MM.1S (cell line): ENCODE results near the gene LDLRAP1.

Experiments used
- DNase-seq: peaks from one replicate; pipeline ENCODE4 v3.0.0-alpha.2; 2015
- H2AFZ ChIP-seq: fragments of 300-600 bp; sonication (generic); 2 replicates; pipeline ENCODE4 v1.6.0; 2016; ENCODE audit warnings: antibody characterized with exemption, low read length
- H3F3A ChIP-seq: fragments of 300-600 bp; sonication (generic); 2 replicates; pipeline ENCODE4 v1.6.1; 2016; ENCODE audit warnings: mild to moderate bottlenecking, antibody characterized with exemption, low read length, moderate library complexity, mixed read lengths; ENCODE audit not compliant: insufficient read depth
- H3K27ac ChIP-seq: fragments of 300-600 bp; sonication (generic); 2 replicates; pipeline ENCODE4 v1.5.1; 2016; ENCODE audit warnings: mild to moderate bottlenecking, low read length
- H3K27me3 ChIP-seq: fragments of 300-600 bp; sonication (generic); replicated peaks from 2 replicates; pipeline ENCODE4 v1.6.0; 2016; ENCODE audit warnings: low read length; ENCODE audit not compliant: insufficient read depth
- H3K36me3 ChIP-seq: fragments of 300-600 bp; sonication (generic); replicated peaks from 2 replicates; pipeline ENCODE4 v1.6.1; 2016; ENCODE audit warnings: mild to moderate bottlenecking, low read length, mixed read lengths; ENCODE audit not compliant: insufficient read depth
- H3K4me1 ChIP-seq: fragments of 300-600 bp; sonication (generic); 2 replicates; pipeline ENCODE4 v1.6.1; 2016; ENCODE audit warnings: low read length, mixed read lengths
- H3K4me2 ChIP-seq: fragments of 300-600 bp; sonication (generic); 2 replicates; pipeline ENCODE4 v1.6.0; 2016; ENCODE audit warnings: low read depth, low read length
- H3K4me3 ChIP-seq: fragments of 300-600 bp; sonication (generic); 2 replicates; pipeline ENCODE4 v1.5.1; 2016; ENCODE audit warnings: low read length, mixed read lengths
- H3K79me2 ChIP-seq: fragments of 300-600 bp; sonication (generic); 2 replicates; pipeline ENCODE4 v1.6.1; 2016; ENCODE audit warnings: mixed run types, low read length, mixed read lengths
- H3K9ac ChIP-seq: fragments of 300-600 bp; sonication (generic); 2 replicates; pipeline ENCODE4 v1.6.1; 2016; ENCODE audit warnings: low read length, mixed read lengths
- H3K9me2 ChIP-seq: fragments of 300-600 bp; sonication (generic); replicated peaks from 2 replicates; pipeline ENCODE4 v1.6.1; 2016; ENCODE audit warnings: mild to moderate bottlenecking, low read length, mixed read lengths; ENCODE audit not compliant: insufficient read depth
- H3K9me3 ChIP-seq: fragments of 300-600 bp; sonication (generic); replicated peaks from 2 replicates; pipeline ENCODE4 v1.6.1; 2016; ENCODE audit warnings: mild to moderate bottlenecking, low read length, mixed read lengths; ENCODE audit not compliant: insufficient read depth
- H4K20me1 ChIP-seq: fragments of 300-600 bp; sonication (generic); 2 replicates; pipeline ENCODE4 v1.6.1; 2016; ENCODE audit warnings: mild to moderate bottlenecking, low read length, moderate library complexity, mixed read lengths; ENCODE audit not compliant: insufficient read depth
- CTCF ChIP-seq: fragments of 300-600 bp; sonication (generic); IDR thresholded peaks from 2 replicates; pipeline ENCODE4 v1.5.1; 2016; ENCODE audit warnings: antibody characterized with exemption, low read length, mixed read lengths
- EZH2 ChIP-seq: fragments of 300-600 bp; sonication (generic); optimal IDR thresholded peaks from 2 replicates; pipeline ENCODE3; 2017; ENCODE audit warnings: low read depth, mild to moderate bottlenecking, antibody characterized with exemption, low read length, mixed read lengths
- EZH2phosphoT487 ChIP-seq: fragments of 300-600 bp; sonication (generic); IDR thresholded peaks from 2 replicates; pipeline ENCODE4 v1.6.1; 2018; ENCODE audit warnings: antibody characterized with exemption, low read length

The LDLRAP1 gene

DNA sequence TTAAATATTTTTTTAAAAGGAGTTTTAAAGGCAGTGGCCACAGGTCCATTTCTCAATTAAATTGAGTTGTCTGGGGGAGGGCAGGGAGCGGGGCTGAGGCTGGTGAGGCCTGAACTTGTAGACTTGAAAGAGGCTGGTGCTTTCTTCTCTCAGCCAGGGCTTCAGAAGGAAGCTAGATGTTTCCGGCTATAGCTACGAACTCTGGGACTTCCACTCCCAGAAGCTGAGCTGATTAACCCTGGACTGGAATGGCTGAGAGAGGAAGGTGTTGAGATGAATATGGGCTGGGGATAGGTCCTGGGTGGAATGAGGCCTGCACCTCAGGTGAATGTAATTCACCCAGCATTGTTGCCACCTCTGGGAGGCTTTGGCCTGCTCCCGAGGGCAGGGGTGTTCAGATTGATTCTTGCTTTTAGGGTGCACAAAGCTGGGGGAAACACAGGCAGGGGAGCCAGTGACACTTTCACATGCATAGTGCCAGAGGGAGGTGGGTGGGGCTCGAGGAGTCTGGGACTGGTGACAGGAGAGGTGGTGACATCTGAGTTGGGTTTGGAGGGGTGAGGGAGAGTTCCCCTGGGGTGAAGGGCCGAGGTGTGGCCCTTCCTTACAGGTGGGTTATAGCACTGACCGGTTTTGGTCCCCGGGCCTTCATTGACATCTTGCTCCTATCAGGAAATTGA, 18.2 kb downstream of the LDLRAP1 start:
- peaks cover 68% of the 10 kb centered on the region for H3K4me1 ChIP-seq
- H3K79me2 ChIP-seq, result peaks cover 68% of the 10 kb centered on the region
- peak; percentile 33 for DNase-seq
- H3K27ac ChIP-seq, result peak overlapping the region; percentile 90
- H3F3A ChIP-seq, result peaks cover 34% of the 10 kb centered on the region
- no peaks in the 10 kb centered on the region for H4K20me1 ChIP-seq
- H3K36me3 ChIP-seq, result peaks cover 25% of the 10 kb centered on the region
- H3K27me3 ChIP-seq, result no peaks in the 10 kb centered on the region
- no peaks in the 10 kb centered on the region for H3K9me3 ChIP-seq
- TF ChIP-seq EZH2 (no peak), CTCF (no peak), EZH2phosphoT487 (no peak)
- H3K4me2 ChIP-seq, result peak overlapping the region; percentile 59
- no peak overlapping the region for H2AFZ ChIP-seq
- H3K4me3 ChIP-seq, result no peak overlapping the region
- peak overlapping the region; percentile 30; the same call in 1 of the 2 replicates for H3K9ac ChIP-seq
- no peaks in the 10 kb centered on the region for H3K9me2 ChIP-seq

DNA sequence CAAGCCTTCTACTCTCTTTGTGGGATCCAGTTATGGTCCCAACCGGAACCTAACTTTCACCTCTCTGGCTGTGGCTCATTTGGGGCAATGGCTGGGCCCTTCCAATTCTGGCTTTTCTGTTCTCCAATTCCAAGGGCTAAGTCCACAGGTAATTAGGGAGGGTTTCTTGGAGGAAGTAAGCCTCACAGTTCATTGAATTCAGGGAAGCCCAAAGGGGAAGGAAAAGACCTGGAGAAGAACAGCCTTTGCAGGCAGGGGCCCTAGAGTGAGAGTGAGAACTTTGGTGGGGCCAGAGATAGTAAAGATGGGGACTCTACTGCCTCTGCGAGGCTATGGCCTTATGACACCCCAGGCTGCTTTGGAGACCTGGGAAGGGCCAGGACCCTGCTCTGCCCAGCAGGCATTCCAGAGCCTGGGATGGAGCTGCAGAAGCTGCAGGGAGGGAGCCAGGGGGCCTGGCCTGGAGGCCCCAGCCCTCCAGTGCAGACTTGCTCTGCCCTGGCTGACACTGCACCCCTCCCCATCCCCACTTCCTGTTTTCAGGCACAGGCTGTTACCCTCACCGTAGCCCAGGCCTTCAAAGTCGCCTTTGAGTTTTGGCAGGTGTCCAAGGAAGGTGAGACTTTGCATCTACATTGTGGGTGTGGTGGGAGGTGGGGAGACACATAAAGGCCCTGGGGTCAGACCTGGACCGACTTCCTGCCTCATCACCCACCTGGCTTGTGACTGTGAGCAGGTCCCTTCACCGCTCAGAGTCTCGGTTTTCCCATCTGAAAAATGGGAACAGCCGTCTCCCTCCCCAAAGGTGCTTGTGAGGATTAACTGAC, 18.9 kb downstream of the LDLRAP1 start:
- Histone ChIP-seq H3K4me3 (peak overlapping the region; percentile 19; the same call in 1 of the 2 replicates), H3K4me2 (peak overlapping the region; percentile 59), H3K9me3 (no peaks in the 10 kb centered on the region), H3F3A (peaks cover 34% of the 10 kb centered on the region), H2AFZ (no peak overlapping the region), H3K4me1 (peaks cover 67% of the 10 kb centered on the region), H4K20me1 (no peaks in the 10 kb centered on the region), H3K27ac (peak overlapping the region; percentile 90), H3K9me2 (no peaks in the 10 kb centered on the region), H3K27me3 (no peaks in the 10 kb centered on the region), H3K36me3 (peaks cover 30% of the 10 kb centered on the region), H3K9ac (peak overlapping the region; percentile 42; the same call in 1 of the 2 replicates), H3K79me2 (peaks cover 61% of the 10 kb centered on the region)
- DNase-seq, result peak; percentile 97
- TF ChIP-seq EZH2phosphoT487 (no peak), CTCF (no peak), EZH2 (no peak)

GRCh38 chr1:25562928-25563283, 19.5 kb downstream of the LDLRAP1 start:
- H2AFZ ChIP-seq, result no peak overlapping the region
- peaks cover 32% of the 10 kb centered on the region for H3K36me3 ChIP-seq
- H3K4me1 ChIP-seq, result peaks cover 67% of the 10 kb centered on the region
- no peaks in the 10 kb centered on the region for H4K20me1 ChIP-seq
- H3K4me2 ChIP-seq, result peak overlapping the region; percentile 59
- peaks cover 34% of the 10 kb centered on the region for H3F3A ChIP-seq
- TF ChIP-seq EZH2phosphoT487 (no peak), EZH2 (no peak), CTCF (no peak)
- H3K9ac ChIP-seq, result peak overlapping the region; percentile 42; the same call in 1 of the 2 replicates
- DNase-seq, result no peak
- H3K4me3 ChIP-seq, result peak overlapping the region; percentile 19; the same call in 1 of the 2 replicates
- peak overlapping the region; percentile 90 for H3K27ac ChIP-seq
- H3K9me3 ChIP-seq, result no peaks in the 10 kb centered on the region
- H3K9me2 ChIP-seq, result no peaks in the 10 kb centered on the region
- peaks cover 55% of the 10 kb centered on the region for H3K79me2 ChIP-seq
- no peaks in the 10 kb centered on the region for H3K27me3 ChIP-seq
